ENCODE results near the gene SPAG16.

GRCh38 chr2:214328941-214329340 is 1044.7 kb downstream of the SPAG16 start:
- TF ChIP-seq, protein P1, sequence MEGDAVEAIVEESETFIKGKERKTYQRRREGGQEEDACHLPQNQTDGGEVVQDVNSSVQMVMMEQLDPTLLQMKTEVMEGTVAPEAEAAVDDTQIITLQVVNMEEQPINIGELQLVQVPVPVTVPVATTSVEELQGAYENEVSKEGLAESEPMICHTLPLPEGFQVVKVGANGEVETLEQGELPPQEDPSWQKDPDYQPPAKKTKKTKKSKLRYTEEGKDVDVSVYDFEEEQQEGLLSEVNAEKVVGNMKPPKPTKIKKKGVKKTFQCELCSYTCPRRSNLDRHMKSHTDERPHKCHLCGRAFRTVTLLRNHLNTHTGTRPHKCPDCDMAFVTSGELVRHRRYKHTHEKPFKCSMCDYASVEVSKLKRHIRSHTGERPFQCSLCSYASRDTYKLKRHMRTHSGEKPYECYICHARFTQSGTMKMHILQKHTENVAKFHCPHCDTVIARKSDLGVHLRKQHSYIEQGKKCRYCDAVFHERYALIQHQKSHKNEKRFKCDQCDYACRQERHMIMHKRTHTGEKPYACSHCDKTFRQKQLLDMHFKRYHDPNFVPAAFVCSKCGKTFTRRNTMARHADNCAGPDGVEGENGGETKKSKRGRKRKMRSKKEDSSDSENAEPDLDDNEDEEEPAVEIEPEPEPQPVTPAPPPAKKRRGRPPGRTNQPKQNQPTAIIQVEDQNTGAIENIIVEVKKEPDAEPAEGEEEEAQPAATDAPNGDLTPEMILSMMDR (IDR thresholded peaks at IDR 0.05; ENCODE audit: low read depth, low read length): no peak
- TF ChIP-seq POLR2A (IDR thresholded peaks at IDR 0.05; ENCODE audit: extremely low read depth, insufficient read length): no peak
- no peak for TF ChIP-seq MAX (IDR thresholded peaks at IDR 0.05; ENCODE audit: low read depth, low read length)

All from NB4 (cell line).